GM18505 (cell line): Measurements from ENCODE around the gene TAAR2.

Source experiments
- ATAC-seq: cut with Tn5 transposase; IDR thresholded peaks from one replicate; pipeline ENCODE4 v1.9.1; 2021; ENCODE audit not compliant: unreplicated experiment
- POLR2A ChIP-seq: IDR thresholded peaks from 4 replicates; pipeline ENCODE4 v1.6.1; 2011; ENCODE audit warnings: borderline replicate concordance; ENCODE audit not compliant: insufficient read depth, insufficient read length; ENCODE audit errors: extremely low read depth

Gene TAAR2, protein sequence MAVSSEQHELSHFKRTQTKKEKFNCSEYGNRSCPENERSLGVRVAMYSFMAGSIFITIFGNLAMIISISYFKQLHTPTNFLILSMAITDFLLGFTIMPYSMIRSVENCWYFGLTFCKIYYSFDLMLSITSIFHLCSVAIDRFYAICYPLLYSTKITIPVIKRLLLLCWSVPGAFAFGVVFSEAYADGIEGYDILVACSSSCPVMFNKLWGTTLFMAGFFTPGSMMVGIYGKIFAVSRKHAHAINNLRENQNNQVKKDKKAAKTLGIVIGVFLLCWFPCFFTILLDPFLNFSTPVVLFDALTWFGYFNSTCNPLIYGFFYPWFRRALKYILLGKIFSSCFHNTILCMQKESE

DNA sequence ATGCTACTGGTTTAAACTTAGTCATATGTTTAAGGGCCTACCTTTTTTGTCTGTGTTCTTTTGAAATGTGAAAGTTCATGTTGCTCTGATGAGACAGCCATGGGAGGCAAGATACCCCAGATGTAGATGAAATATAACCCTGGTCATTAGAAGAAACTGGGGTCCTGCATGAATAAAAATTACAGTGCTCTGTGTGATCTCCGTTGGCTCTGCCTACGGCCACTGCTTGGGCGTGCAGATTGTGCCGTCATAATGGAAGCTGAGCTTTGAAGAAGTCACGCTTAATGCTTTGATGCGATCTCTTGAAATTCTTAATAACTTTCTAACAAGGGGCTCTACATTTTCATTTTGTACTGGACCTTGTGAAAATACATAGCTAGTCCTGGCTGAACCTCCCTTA is at the start of gene TAAR2:
Gene TAAR2, minus strand, starts transcription at position 101 of the 400 bp plus-strand sequence. Its CDS starts 0 bp downstream, at position 101.
- TF ChIP-seq POLR2A, result no peak
- no peak for ATAC-seq

DNA sequence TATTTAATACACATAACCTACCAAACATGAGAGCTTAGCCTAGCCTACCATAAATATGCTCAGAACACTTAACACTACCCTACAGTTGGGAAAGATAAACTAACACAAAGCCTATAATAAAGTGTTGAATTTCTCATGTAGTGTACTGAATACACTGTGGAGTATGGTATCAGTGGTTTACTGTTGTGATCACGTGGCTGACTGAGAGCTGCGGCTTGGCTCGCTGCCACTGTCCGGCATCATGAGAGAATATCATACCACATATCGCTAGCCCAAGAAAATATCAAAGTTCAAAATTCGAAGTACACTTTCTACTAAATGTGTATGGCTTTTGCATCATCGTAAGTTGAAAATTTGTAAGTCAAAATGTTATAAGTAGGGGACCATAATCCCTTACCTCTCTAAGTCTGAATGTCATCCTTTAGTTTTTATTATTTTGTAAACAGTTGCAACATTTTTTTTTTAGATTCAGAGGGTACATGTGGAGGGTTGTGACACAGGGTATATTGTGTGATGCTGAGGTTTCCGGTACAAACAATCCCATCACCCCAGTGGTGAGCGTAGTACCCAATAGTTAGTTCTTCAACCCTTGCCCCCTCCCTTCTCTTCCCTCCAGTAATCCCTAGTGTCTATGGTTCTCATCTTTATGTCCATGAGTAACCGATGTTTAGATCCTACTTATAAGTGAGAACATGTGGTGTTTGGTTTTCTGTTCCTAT is 49.5 kb upstream of the TAAR2 start:
- no peak for ATAC-seq
- no peak for TF ChIP-seq POLR2A

DNA sequence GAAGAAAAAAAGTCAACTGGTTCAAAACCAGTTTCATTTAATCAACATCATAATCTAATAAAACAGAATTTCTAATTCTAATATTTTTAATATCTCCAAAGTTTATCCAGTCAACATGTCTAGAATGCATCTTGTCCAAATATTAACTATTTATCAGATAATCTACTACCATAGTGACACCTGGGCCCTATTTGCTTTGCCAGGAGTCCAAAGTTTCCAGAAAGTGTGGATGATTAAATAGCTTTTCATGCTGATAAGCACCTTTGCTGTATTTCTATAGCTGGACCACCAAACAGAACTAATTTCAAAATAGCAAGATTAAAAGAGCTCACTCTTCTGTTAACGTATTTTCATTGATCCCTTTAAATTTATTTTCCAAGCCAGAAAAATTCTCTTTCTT is 47.2 kb upstream of the TAAR2 start:
- ATAC-seq, result no peak
- TF ChIP-seq POLR2A, result no peak

DNA sequence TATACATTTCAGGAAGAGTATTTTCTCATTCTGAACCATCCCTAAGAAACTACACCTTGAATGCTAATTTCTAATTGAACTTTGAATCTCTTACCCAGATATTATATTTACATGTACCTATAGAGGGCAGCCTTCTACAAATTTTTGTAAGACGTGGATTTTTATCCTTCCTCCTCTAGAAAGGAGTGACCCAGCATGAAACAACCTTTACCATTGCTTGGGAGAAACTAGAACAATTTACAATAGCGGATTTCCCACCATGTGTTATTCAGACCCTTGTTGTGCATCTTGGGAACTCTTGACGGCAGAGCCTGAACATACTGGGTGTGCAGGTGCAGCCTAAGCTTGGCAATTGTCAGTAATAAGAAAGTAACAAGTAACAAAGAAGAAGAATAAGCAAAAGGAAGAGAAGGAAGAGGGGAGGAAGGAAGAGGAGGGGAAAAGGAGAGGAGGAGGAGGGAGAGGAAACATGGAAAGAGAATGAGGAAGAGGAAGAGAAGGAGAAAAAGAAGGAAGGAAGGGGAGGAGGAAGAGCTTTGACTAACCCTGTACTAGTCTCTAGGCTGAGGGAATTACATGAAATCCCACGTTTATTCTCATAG is 45.7 kb upstream of the TAAR2 start:
- no peak for ATAC-seq
- no peak for TF ChIP-seq POLR2A

DNA sequence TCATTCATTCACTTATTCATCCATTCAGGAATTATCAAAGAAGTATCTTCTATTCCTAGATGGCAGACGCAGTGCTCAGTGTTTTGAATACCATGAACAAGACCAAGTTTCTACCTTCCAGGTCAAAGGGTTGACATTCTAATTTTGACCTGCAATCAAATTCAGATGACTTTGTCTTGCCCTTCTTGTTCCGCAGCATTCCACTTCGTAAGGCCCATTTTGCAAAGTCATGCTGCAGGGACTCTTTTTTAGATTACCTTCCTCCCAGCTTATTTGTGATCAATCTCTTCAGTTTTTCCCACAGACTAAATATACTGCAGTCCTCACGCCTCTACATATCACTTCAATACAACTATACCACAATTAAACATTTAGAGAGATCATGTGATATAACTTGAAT is 42.0 kb upstream of the TAAR2 start:
- no peak for ATAC-seq
- TF ChIP-seq POLR2A, result no peak

DNA sequence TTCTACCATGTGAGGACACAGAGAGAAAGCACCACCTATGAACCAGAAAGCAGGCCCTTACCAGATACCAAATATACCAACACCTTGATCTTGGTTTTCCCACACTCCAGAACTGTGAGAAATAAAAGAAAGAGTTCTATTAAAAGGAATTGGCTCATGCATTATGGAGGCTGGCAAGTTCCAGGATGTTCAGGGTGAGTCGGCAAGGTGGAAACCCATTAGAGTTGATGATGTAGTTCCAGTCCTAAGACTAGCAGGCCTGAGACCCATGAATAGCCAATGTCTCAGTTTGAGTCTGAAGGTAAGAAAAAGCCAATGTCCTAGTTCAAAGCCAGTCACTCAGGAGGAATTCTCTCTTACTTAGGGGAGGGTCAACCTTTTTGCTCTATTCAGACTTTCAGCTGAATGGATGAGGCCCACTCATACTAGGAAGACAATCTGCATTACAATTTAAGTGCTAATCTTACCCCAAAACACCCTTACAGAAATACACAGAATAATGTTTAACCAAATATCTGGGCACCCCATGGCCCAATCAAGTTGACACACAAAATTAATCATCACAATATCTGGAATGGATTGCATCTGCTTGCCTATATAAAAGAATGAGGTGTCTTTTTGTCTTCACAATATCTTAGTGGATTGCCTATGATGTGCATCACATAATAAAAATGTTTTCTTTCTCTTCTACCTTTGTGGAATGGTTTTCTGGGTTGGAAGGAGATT is 40.4 kb upstream of the TAAR2 start:
- ATAC-seq, result no peak
- TF ChIP-seq POLR2A, result no peak

DNA sequence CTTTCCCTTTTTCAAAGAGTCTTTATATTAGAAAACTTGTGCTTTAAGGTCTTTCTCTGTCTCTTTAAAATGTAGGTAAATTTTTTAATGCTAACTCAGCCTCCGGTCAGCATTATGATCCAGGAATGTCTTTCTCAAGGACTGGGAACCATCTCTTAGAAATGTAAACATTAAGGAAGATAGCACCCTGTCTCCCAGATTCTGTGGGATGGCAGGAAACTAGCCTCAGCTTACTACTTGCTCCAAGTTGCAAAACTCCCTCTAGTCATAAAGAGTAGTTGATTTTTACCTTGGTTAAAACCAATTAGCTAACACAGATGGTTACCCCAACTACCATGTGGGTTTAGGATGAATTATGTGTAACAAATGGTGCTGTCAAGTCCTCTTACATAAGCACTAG is 39.6 kb upstream of the TAAR2 start:
- no peak for TF ChIP-seq POLR2A
- no peak for ATAC-seq

DNA sequence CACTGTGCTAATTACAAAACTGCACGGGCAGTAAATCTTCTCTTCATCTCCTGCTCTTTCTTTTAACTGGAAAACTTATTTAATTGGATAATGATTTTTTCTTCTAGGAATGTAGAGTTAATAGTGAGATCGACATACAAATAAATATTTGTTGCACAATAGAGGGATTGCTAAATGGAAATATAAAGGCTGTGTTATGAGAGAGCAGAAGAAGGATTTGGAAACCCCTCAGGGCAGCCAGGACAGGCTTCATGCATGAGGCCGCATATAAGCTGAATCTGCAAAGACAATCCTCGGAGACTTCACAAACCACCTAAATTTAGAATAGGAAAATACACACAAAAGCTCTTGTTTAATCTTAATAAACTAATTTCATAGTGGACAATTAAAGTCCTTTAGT is 37.8 kb upstream of the TAAR2 start:
- no peak for TF ChIP-seq POLR2A
- ATAC-seq, result no peak

DNA sequence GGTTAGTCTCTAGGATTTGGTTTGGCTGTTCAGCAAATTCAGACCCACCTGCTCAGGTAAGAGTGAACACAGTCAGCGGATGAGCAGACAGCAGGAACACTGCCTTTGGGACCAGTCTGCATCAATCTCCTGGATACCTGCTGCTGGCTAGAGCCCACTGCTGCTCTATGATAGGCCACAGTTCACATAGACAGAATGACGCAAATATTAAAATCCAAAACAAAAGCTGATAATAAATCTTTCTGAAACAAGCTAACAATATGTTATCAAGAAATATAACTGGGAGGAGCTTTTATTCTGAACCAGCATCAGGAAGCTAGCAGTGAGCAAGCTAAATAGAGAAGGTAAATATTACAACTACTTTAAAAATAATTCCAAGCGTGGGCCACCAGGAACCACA is 35.0 kb upstream of the TAAR2 start, which contains the start of gene TAAR1:
Gene TAAR1, minus strand, starts transcription at position 101 of the 400 bp plus-strand sequence. CDS start 13,179 bp downstream, outside the sequence.
- ATAC-seq, result no peak
- no peak for TF ChIP-seq POLR2A

DNA sequence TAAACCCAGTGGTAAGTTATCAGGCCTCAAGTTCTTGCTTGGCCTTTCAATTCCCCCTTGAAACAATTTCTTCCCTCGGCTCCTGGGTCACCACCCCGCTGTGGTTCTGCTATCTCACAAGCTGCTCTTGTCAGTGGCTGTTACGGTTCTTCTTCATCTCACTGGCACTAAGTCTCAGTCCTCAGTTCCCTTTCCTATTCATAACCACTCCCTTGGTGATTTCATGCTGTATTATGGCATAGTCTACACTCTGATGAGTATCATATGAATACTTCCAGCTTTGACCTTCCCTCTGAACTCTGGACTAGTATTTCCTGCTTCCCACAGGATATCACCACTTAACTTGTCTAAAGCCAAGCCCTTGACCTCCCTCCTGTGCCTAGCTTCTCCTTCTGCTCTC is 27.0 kb upstream of the TAAR2 start:
- no peak for ATAC-seq
- no peak for TF ChIP-seq POLR2A

DNA sequence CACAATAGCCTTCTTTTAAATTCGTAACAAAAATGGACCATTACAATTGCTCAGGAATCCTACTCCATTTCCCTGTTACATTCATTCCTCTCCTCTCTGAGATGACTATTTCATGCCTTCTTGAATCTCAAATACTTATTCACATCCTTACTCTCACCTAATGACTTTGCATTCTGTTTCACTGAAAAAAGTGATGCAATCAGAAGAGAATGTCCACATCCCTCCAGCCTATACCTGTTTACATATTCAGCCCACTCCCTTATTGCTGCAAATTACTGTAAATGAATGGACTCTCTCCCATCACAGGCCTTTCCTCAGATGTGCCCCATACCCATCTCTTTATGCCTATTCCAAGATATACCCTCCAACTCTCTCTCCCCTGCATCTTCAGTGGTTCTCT is 26.4 kb upstream of the TAAR2 start:
- ATAC-seq, result no peak
- TF ChIP-seq POLR2A, result no peak

DNA sequence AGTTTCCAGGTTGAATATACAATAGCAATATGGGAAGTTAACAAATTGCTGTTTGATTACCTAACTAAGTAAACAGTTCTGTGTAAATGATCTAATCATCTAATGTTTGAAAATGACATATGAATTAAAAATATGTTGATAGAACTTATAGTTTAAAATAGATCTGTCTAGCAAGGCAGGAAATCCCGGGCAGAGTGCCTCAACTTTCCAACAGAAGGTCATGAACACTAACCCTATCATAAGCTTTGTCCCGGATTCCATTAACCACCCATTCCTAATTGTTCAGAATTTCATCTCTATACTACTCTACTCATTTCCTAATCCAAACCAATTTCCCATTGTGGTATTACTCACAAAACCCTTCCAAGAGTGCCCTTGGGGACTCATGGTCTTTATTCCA is 24.8 kb upstream of the TAAR2 start:
- no peak for TF ChIP-seq POLR2A
- no peak for ATAC-seq

DNA sequence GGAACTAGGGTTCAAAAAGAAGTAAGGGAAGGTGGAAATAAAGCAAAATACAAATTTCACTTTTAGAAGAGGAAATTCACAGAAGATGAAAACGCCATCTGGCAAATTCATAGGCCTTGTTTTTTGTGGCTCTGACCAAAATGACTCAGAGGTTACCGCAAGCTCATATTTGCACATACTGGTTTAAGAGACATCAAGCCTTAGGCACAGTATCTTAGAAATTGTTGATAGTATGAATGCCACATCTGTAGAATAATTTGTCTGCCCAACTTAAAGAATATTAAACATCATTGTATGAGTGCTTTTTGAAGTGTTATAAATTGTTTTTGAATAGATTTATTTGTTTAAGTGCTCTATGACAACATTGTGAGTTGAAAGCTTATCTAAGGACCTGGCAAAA is 24.3 kb upstream of the TAAR2 start:
- no peak for TF ChIP-seq POLR2A
- peak; percentile 65 for ATAC-seq
